Nephron (organoid): ENCODE data around the gene PUSL1.

Source experiments
- H3K27ac Mint-ChIP-seq, 3 experiments: 2 replicates each; pipeline ENCODE4 v1.8.0; 2020; ENCODE audit warnings: mixed read lengths in 3 of 3, mild to moderate bottlenecking in 2 of 3, moderate library complexity in 1 of 3
- H3K27me3 Mint-ChIP-seq: 2 replicates; pipeline ENCODE4 v1.8.0; 2021; ENCODE audit warnings: low read depth, mild to moderate bottlenecking, moderate library complexity, mixed read lengths
- H3K36me3 Mint-ChIP-seq: 2 replicates; pipeline ENCODE4 v1.8.0; 2020; ENCODE audit warnings: low read depth, mixed read lengths
- H3K4me1 Mint-ChIP-seq: 2 replicates; pipeline ENCODE4 v1.8.0; 2020; ENCODE audit warnings: mixed read lengths
- H3K4me3 Mint-ChIP-seq, 3 experiments: 2 replicates each; pipeline ENCODE4 v1.8.0; 2020; ENCODE audit warnings: mild to moderate bottlenecking in 3 of 3, mixed read lengths in 3 of 3, moderate library complexity in 2 of 3
- H3K9me3 Mint-ChIP-seq: 2 replicates; pipeline ENCODE4 v1.8.0; 2020; ENCODE audit warnings: mixed read lengths
- CTCF ChIP-seq, 3 experiments: fragments of 200-600 bp; sonication (generic); IDR thresholded peaks; one replicate each; pipeline ENCODE4 v1.5.0; 2021; ENCODE audit warnings: antibody characterized with exemption in 3 of 3; ENCODE audit not compliant: unreplicated experiment in 3 of 3

Gene PUSL1

GRCh38 chr1:1291548-1292441 is 16.6 kb upstream of the PUSL1 start:
- H3K27me3 Mint-ChIP-seq: no peaks in the 10 kb centered on the region
- H3K36me3 Mint-ChIP-seq: no peaks in the 10 kb centered on the region
- H3K27ac Mint-ChIP-seq: no peak overlapping the region
- TF ChIP-seq CTCF (IDR thresholded peaks at IDR 0.05; ENCODE audit: unreplicated experiment in 3 of 3): peak; percentile 70 to 83 (median 70)
- H3K4me3 Mint-ChIP-seq: no peak overlapping the region
- H3K9me3 Mint-ChIP-seq: no peaks in the 10 kb centered on the region
- no peaks in the 10 kb centered on the region for H3K4me1 Mint-ChIP-seq

DNA sequence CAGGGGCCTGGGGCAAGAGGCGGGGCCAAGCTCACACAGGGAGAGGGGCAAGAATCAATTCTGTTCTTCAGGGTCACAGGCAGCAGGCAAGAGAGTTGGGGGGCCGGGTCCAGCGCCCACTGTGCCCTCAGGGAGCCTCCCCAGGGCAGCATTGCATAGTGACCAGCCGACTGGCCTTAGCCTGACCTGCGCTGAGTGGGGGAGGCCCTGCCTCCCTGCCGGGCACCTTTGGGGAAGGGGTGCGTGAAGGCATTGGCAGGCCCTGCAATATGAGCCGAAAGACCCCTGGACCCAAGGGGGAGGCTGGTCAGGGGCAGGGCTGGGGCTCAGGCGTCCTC is 16.0 kb upstream of the PUSL1 start:
- Mint-ChIP-seq H3K4me1 (no peaks in the 10 kb centered on the region), H3K27me3 (no peaks in the 10 kb centered on the region), H3K9me3 (no peaks in the 10 kb centered on the region), H3K36me3 (no peaks in the 10 kb centered on the region), H3K4me3 (no peak overlapping the region), H3K27ac (no peak overlapping the region)
- no peak for TF ChIP-seq CTCF (IDR thresholded peaks at IDR 0.05; ENCODE audit: unreplicated experiment in 3 of 3)

DNA sequence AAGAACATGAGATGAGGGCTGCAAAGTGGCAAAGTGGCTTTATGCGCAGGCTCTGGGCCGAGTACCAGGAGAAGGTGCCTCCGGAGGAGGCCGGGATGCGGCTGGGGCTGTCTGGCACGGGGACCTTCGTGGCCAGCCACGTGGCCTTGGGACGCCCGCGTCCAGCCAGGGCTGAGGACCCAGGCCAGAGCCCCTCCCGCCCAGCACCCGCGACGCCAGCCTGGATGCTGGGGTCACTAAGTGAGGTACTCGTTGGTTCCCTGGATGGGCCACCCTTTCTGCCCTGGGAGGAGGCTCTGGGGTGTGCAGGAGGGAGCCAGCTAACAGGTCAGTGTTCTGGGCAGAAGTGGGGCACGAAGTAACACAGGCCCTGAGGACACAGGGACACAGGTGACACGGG is 15.5 kb upstream of the PUSL1 start:
- no peak overlapping the region for H3K27ac Mint-ChIP-seq
- no peak for TF ChIP-seq CTCF (IDR thresholded peaks at IDR 0.05; ENCODE audit: unreplicated experiment in 3 of 3)
- no peak overlapping the region for H3K4me3 Mint-ChIP-seq
- no peaks in the 10 kb centered on the region for H3K9me3 Mint-ChIP-seq
- no peaks in the 10 kb centered on the region for H3K27me3 Mint-ChIP-seq
- no peaks in the 10 kb centered on the region for H3K36me3 Mint-ChIP-seq
- no peaks in the 10 kb centered on the region for H3K4me1 Mint-ChIP-seq

DNA sequence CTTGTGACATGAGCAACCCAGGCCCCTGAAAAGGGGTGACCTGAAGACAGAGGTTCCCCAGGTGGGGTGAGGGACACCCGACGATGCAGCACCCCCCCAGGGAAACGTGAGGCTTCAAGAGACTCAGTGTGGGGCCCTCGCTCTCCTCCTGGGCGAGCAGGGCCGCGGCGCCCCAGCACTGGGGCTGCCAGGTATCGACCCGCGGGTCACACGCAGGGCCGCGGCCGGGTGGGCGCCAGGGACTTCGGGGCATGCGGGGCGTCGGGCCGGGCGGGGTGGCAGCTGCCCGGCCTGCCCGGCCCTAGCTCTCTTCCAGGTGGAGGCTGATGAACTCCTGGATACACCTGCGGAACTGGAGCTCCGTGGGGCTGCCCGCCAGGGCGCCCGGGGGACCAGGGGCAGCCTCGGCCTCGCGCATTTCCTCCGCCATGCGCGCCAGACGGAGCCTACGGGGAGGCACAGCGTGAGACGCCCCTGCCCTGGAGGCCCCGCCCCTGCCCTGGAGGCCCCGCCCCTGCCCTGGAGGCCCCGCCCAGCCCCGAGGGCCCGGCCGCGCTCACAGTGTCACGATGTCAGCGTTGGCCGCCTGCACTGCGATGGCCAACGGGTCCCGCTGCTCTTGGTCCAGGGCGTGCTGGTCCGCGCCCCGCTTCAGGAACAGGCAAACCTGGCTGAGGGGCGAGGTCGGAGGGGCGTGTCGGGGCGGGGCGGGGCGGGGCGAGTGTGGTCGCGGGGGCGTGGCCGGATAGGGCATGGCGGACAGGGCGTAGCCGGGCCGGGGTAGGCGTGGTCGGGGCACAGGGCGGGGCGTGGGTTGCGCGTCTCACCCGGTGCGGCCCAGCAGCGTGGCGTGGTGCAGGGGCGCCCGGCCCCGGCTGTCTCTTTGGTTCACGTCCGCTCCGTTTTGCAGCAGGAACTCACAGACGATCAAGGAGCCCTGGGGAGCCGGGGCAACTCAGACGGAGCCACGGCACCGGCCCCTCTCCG is 14.8 kb upstream of the PUSL1 start:
- H3K27me3 Mint-ChIP-seq: no peaks in the 10 kb centered on the region
- no peak overlapping the region for H3K27ac Mint-ChIP-seq
- TF ChIP-seq CTCF (IDR thresholded peaks at IDR 0.05; ENCODE audit: unreplicated experiment in 3 of 3): no peak
- H3K9me3 Mint-ChIP-seq: no peaks in the 10 kb centered on the region
- H3K4me1 Mint-ChIP-seq: no peaks in the 10 kb centered on the region
- H3K4me3 Mint-ChIP-seq: no peak overlapping the region
- no peaks in the 10 kb centered on the region for H3K36me3 Mint-ChIP-seq

DNA sequence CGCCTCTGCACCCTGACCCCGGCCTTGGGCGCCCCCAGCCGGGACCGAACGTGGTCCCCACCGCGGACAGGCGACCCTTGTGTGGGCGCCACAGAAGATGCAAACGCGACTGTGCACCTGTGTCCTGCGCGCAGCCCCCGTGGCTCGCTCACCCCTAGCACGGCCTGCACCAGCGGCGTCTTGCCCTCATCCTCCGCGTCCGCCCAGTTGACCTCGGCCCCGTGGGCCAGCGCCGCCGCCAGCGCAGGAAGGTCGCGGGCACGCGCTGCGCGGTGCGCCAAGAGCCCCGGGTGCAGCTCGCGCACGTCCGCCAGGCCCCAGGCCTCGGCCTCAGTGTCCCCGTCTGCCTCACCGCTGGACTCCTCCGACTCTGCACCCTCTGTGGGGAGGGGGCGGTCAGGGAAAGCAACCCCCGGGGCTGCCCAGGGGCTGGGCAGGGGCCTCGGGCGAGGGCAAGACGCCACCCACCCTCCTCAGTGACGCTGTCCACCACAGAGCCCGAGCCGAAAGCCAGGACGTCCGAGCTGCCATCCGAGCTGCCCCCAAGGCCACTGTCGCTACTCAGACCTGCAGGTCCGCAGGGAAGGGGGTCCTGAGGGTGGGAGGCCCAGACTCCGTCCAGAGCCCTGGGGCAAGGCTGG is 14.0 kb upstream of the PUSL1 start:
- H3K27me3 Mint-ChIP-seq: no peaks in the 10 kb centered on the region
- H3K9me3 Mint-ChIP-seq: no peaks in the 10 kb centered on the region
- H3K4me1 Mint-ChIP-seq: no peaks in the 10 kb centered on the region
- no peak overlapping the region for H3K4me3 Mint-ChIP-seq
- TF ChIP-seq CTCF (IDR thresholded peaks at IDR 0.05; ENCODE audit: unreplicated experiment in 3 of 3): no peak
- no peak overlapping the region for H3K27ac Mint-ChIP-seq
- no peaks in the 10 kb centered on the region for H3K36me3 Mint-ChIP-seq
